HG03442 (cell line): Measurements from ENCODE around the gene FGFBP2.
"Not testable (repeated sequence)": the region's sequence is repeated elsewhere in the genome, so short reads cannot be mapped to it uniquely, and the experiment has no call there.

Experiments
- ATAC-seq: cut with Tn5 transposase; IDR thresholded peaks from one replicate; pipeline ENCODE4 v1.9.1; 2021; ENCODE audit warnings: mild to moderate bottlenecking, moderate library complexity; ENCODE audit not compliant: unreplicated experiment

FGFBP2 gene

DNA sequence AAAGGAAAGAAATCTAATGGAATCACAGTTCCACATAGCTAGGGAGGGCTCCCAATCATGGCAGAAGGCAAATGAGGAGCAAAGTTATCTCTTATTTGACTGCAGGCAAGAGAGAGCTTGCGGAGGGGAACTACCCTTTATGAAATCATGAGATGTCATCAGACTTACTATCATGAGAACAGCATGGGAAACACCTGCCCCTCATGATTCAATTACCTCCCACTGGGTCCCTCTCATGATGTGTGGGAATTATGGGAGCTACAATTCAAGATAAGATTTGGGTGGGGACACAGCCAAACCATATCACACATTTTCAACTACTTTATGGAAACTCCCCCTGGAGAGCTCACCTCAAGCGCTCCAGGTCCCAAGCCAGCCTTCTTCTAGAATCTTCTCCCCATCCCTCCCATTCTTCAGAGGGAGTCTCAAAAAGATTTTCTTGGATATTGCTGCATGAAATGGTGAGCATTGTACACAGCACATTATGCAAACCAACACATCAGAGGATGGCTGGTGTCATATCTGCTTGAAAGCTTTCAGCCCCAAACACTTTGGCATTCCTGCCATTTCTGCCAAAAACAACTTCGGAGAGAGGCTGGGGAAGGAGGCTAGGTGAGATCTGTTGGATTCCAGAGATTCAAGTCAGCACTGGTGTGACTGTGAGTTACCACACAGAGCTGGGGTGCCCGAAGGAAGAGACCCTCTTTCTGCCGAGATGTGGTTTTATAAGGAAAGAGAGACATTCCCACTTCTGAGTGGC lies 31.3 kb downstream of the FGFBP2 start:
- no peak for ATAC-seq

DNA sequence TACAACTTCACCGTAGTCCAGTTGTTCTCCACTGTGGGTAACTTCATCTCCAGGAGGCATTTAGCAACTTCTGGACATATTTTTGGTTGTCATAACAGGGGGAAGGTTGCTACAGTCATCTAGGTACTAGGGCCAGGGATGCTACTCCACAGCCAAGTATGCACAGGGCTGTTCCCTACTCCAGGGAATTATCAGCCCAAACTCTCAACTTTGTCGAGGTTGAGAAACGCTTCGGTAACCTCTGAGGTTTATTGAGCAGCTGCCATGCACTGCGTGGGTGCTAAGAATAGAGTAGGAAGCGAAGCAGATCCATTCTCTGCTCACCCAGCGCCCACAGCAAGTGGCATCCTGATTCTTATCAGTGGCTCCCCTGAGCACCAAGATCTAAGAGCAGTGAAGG lies 32.7 kb downstream of the FGFBP2 start:
- no peak for ATAC-seq

DNA sequence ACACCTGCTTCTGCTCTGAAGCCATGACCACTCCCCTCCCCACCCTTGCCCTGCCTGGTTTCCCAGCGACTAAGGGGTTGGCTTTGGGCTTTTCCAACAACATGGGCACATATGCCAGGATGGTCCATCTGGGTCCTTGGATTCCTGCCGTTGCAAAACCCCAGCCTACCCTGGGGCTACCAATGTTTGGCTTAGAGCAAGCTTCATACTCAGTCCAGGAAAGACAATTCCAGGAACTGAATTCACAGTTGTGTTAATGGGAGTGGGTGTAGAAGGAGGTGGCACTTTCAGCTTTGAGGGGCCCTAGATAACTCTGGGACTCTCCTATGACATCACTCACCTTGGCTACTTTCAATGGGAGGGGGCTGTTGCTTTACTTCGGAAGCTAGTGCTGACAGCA lies 33.4 kb downstream of the FGFBP2 start:
- no peak for ATAC-seq

DNA sequence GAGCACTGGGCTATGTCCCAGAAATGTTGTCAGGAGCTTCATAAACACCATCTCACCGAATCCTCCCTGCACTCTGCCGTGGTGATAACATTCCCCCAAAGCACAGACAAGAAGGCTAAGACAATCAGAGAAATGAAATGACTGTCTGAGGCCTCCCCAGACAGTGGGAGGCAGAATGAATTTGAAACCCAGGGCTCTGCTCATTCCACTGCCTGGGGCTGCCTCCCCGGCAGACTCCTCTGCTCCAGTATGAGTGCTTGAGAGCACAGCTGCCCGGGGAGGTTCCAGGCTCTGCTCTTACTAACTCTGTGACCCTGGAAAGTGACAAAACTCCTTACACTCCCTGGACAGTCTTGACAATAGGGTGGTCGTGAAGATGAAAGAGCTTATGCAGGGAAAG lies 34.1 kb downstream of the FGFBP2 start:
- ATAC-seq = no peak

DNA sequence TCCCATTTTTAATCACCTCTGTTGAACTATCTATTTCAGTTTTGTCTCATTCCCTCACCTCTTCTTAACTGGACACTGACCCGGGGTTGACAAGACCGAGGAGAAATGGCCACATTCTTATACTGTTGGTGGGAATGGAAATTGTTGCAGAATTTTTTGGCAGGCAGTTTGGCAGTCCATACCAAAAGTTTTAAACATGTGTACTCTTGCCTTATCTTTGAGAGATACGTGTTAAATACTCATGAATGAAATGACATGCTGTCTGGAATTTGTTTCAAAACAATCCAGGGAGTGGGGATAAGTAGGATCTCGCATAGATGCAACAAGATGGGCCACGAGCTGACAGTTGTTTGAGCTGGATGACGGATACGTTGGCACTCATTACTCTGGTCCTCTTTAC lies 36.5 kb downstream of the FGFBP2 start:
- no peak for ATAC-seq

DNA sequence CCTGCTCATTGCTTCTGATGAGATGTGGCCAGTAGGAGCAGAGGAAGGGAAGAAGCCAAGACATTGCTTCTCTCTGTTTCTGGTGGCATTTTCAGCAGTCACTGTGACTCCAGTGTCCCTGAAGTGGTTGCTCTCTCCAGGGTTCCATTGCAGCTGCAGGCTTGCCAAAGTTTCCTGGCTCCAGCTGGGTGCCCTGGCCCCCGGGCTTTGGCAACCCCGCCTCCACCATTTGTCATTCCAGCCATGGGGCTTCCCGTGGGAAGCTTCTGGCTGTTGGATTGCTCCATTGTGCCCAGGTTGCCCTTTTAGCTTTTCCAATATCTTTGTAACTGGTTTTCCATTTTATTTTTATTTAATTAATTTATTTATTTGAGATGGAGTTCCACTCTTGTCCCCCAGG lies 37.1 kb downstream of the FGFBP2 start:
- ATAC-seq = no peak

DNA sequence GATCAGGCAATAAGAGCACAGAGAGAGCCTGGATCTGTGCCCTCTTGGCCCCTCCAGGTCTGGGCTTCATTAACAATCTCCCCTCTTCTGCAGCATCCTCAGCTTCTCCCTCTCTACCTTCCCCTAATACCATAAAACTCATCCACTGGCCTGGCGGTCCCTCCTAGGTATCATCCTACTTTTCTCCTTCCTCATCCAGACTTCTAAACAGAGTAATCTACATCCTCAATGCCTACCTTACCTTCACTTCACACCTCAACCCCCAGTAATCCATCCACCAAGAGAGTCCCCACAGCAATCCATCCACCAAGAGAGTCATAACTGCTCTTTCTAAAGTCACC lies 41.4 kb downstream of the FGFBP2 start:
- no peak for ATAC-seq

DNA sequence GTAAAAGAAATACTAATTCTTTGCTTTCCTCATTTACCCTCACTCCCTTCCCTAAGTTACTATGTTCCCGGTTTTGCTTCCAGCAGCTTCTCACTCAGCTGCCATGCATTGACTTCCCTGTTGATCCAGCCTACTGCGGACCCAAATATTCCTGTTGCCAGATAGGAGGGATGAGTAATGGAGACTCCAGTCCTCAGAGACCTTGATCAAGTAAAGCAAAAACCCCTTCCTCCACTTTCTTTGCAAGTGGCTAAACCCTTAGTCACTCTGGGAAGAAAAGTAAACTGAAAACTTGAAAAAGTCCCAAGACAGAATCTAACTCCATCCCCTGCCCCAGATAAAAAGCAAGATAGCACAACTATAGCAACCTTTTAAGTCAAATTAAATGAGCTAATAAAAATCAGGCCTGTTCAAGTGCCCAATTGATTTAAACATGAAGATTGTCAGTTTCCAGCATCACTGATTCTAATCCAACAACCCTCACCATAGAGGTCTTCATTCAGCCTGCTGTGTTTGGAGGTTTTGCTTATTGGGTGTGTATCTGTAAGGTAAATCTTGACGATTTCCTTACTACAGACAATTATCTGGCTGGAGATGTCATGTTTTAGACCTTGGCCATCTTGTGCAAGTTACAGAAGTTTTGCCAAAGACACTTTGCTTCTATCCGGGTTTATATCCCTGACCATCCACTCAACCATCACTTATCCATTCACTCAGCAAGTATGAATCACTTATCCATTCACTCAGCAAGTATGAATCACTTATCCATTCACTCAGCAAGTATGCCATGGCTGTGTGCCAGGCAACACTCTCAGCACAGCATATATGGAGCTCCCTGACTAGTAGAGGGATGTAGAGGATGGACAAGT lies 42.0 kb downstream of the FGFBP2 start:
- ATAC-seq = no peak

DNA sequence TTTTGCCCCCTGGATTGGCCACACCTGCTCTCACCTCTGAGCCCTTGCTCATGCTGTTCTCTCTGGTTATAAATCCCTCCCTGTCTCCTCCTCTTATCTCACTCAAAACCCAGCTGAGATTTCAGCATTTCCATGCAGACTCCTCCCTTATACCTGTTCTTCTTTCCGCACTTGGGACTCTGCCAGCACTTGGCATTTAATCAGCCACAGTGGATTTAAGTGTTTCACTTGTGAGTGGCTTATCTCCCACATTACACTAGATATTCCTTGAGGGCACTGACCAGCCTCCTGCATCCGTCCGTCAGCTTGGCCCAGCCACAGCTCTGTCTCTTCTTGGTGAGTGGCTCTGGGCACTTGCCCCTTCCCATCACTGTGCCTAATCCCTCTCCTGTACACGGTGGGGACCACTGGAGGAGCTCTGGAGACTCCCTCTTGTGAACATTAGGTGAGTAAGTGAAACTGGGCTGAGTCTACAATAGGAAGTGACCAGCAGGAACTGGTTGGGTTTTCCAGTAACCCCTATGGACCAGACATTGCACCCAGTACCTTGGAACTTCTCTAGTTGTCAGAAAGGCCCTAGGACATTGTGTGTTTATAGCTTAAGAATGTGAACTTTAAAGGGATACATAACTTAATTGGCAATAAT lies 44.4 kb downstream of the FGFBP2 start:
- ATAC-seq = no peak

DNA sequence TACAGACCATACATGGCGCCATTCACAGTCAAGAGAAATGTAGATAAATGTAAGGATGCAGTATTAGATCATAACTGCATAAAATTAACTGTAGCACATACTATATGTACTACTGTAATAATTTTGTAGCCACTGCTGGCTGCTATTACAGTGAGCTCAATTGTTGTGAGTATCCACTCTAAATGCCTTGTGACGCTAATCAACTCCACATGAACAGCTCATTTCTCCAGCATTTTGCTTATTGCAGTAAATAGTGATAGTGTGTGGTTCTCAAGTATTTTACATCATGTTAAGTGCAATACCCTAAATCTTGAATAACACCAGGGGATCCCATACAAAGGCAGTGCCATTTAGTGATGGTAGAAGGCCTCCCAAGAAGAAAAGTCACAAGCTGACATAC lies 45.7 kb downstream of the FGFBP2 start:
- ATAC-seq = no peak

DNA sequence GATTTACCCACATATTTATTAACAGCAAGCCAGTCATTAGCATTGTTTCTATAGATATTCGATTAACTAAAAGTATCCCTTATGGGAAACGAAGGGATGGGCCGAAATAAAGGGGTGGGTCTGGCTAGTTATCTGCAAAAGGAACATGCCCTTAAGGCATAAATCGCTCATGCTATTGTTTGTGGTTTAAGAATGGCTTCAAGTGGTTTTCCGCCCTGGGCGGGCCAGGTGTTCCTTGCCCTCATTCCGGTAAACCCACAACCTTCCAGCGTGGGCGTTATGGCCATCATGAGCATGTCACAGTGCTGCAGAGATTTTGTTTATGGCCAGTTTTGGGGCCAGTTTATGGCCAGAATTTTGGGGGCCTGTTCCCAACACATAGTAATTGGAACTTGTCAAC lies 46.6 kb downstream of the FGFBP2 start:
- ATAC-seq = not testable (repeated sequence)

DNA sequence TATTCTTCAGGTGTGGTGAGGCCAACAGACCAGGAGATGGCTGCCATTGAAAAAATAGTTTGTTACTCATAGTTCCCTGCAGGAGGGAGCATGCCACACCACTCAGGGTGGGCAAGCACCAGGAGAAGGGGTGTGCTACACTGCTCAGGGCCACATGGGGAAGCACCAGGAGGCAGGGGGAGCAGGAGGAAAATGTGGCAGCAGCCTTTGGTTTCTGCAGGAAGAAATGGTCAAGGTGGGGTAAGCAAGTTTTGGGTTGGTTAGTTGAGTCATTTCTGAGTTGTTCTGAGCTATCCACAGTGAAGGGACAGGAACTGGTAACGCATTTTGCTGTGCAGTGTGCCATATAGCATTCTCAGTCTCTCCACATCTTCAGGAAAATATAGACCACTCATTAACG lies 48.2 kb downstream of the FGFBP2 start:
- no peak for ATAC-seq

DNA sequence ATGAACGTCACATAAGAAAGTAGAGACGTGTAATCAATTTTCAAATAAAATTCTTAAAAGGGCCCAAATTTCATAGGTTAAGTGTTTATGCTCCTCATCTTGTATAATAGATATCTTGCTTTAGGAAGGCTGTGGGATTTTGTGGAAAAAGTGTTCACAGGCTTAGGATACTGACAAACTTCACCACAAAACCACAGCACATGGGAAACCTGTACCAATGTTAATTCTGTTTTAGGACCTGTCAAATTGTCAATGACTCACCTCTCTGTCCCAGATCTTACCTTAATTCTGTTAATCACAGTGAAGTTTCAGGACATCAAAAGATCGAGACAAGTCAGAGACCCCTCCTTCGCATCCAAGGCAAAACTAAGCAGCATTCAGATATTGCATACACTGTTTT lies 48.7 kb downstream of the FGFBP2 start:
- ATAC-seq = no peak

DNA sequence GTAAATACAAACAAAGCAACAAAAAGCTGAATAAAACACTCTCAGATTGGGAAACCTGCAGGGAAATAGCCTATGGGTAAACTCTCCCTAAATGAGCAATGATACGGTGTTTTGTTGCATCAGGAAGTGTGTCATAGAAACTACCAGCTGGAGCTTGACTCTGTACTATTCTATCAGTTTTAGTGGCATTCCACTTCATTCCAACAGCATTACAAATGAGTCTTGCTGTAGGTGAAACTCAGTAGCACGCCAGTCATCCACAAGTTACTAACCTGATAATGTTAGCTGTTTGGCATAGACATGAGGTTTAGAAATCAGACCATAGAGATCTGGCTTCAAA lies 49.4 kb downstream of the FGFBP2 start:
- ATAC-seq = no peak

DNA sequence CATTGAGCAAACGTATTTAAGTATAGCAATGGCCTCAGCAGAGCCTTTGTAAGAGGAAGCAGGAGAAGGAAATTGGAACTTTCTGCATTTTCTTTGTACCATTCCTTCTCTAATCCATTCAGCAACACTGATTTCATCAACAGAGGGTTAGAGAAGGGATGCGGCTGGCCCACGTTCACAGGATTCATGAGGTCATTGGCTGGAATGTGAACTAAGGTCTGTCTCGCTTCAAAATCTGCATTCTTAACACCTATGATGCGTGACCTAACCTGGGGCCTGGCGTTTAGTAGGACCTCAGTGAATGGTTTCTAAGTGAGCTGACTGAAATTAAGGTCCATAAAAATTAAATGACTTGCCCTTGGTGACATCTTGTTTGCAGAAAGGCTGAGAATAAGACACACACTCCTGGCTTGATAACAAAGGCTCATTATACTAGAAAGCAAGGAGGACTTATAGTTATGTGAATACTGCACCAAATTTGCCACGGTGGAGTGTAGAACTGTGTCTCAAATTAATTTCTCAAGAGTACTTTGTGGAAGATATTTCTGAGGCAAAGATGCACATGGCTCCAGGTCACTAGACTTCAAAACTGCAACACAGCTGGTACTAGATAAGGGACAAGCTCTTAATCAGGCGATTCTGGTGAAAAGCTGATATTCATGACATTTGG lies 49.9 kb downstream of the FGFBP2 start:
- no peak for ATAC-seq

DNA sequence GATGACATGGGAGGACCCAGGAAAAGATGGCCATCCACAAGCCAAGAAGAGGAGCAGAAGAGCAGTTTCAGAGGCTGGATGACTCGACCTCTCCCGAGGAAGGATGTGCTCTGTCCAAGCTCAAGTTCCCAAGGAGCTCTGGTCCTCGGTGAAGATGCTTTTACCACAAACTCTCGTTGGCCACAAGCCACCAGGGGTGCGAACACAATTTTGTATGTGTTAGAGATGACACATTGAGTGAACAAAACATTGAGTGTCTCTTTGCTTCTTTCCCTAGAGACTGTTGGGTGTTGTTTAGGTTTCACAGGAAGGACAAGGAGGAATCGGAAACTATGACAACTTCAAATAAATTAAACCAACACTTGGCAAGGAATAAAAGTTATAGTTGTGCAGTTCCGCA lies 50.7 kb downstream of the FGFBP2 start:
- no peak for ATAC-seq
